ENCODE data around the gene CHI3L2.

GRCh38 chr1:111236806-111237205 lies 9.3 kb downstream of the CHI3L2 start:
- TF ChIP-seq GATA3 (IDR thresholded peaks at IDR 0.05; ENCODE audit: low read depth, low read length), result no peak
- no peak for TF ChIP-seq GATA2 (IDR thresholded peaks at IDR 0.05; ENCODE audit: low read depth, low read length)

Measured in SH-SY5Y (cell line).